K562 (cell line): ENCODE measurements around the gene HRH3. TPM values are rescaled to one million over a fixed set of nuclear protein-coding genes. Genes with fewer than 3 reads are reported as not detected.
A peak's percentile ranks its signal among the peaks of the same experiment; 100 is the strongest.

Experiments
- ATAC-seq: fragments of 200-7000 bp; cut with Tn5 transposase; 3 replicates; pipeline ENCODE4 v1.9.1; 2020; ENCODE audit warnings: moderate library complexity
- BruUV-seq: library from RNA; stranded (reverse); fragments of 400-500 nt; replicated peaks from 2 replicates; lab custom pipeline; 2021; lab: Mats Ljungman, UMichigan
- CTCF ChIA-PET: fragments of 300-600 bp; formaldehyde crosslinking; extraction: SDS; loops from one replicate; lab custom pipeline; 2021; ENCODE audit warnings: low intra/inter-chr PET ratio; lab: Yijun Ruan, JAX
- POLR2A ChIA-PET: fragments of 300-600, 350-650 bp; sonication (Branson Sonifier 250); formaldehyde crosslinking; extraction: SDS; loops from one replicate; lab custom pipeline; 2021; ENCODE audit warnings: antibody characterized with exemption, inconsistent platforms; lab: Yijun Ruan, JAX
- DNase-seq, 4 experiments: peaks; one replicate each; pipeline versions ENCODE4 v3.0.0 to v3.0.0-alpha.2; 2011 to 2018; ENCODE audit warnings: low spot score in 3 of 4, mixed read lengths in 3 of 4; ENCODE audit errors: extremely low read depth in 1 of 4
- FAIRE-seq: peaks from 2 replicates; lab custom pipeline; 2011; peaks lifted over from hg19 to GRCh38; lab: Jason Lieb, UNC
- H2AFZ ChIP-seq: 2 replicates; pipeline ENCODE4 v1.6.0; 2011; ENCODE audit warnings: low read depth, low read length, control low read depth, inconsistent platforms
- H3K27ac ChIP-seq: fragments of 200-600 bp; 3 replicates; pipeline ENCODE4 v1.8.0; 2011; ENCODE audit warnings: low read depth, mild to moderate bottlenecking, control low read depth, inconsistent platforms, low read length, moderate library complexity, mixed read lengths; ENCODE audit errors: extremely low read depth
- H3K27me3 ChIP-seq, 2 experiments: fragments of 300-600 bp in 1 of 2; 2 replicates in 1 of 2; 3 replicates in 1 of 2; pipeline versions ENCODE4 v1.6.0 to v1.8.0; 2011; ENCODE audit warnings: inconsistent platforms in 2 of 2, low read length in 2 of 2, mild to moderate bottlenecking in 1 of 2, mixed read lengths in 1 of 2, moderate library complexity in 1 of 2; ENCODE audit not compliant: control insufficient read depth in 2 of 2, insufficient read depth in 2 of 2
- H3K36me3 ChIP-seq: fragments of 300-600 bp; 3 replicates; pipeline ENCODE4 v1.8.0; 2011; ENCODE audit warnings: mild to moderate bottlenecking, low read length, inconsistent platforms; ENCODE audit not compliant: control insufficient read depth, insufficient read depth
- H3K4me1 ChIP-seq, 2 experiments: fragments of 200-600 bp in 1 of 2; replicated peaks in 1 of 2; 2 replicates in 1 of 2; 3 replicates in 1 of 2; pipeline versions ENCODE4 v1.5.1 to v1.8.0; 2011; ENCODE audit warnings: inconsistent platforms in 2 of 2, low read length in 2 of 2, mild to moderate bottlenecking in 1 of 2, mixed read lengths in 1 of 2, moderate library complexity in 1 of 2; ENCODE audit not compliant: control insufficient read depth in 2 of 2, insufficient read depth in 2 of 2
- H3K4me2 ChIP-seq: 2 replicates; pipeline ENCODE4 v1.6.1; 2011; ENCODE audit warnings: low read length, control low read depth, inconsistent platforms, mixed read lengths; ENCODE audit not compliant: insufficient read depth
- H3K4me3 ChIP-seq: fragments of 200-600 bp; sonication (generic), shearing (Covaris generic); 2 replicates; pipeline ENCODE4 v1.5.1; 2016; ENCODE audit warnings: control low read depth, inconsistent platforms
- H3K79me2 ChIP-seq: fragments of 200-600 bp; 3 replicates; pipeline ENCODE4 v1.8.0; 2011; ENCODE audit warnings: low read length, inconsistent platforms; ENCODE audit not compliant: control insufficient read depth, insufficient read depth
- H3K9ac ChIP-seq, 2 experiments: 2 replicates each; pipeline versions ENCODE4 v1.6.0 to v1.6.1; 2011; ENCODE audit warnings: low read depth in 2 of 2, low read length in 2 of 2, control low read depth in 1 of 2, inconsistent platforms in 1 of 2, mild to moderate bottlenecking in 1 of 2, mixed read lengths in 1 of 2; ENCODE audit not compliant: insufficient read depth in 1 of 2
- H3K9me1 ChIP-seq: one replicate; pipeline ENCODE4 v1.6.0; 2011; ENCODE audit warnings: inconsistent platforms, mild to moderate bottlenecking, low read length, moderate library complexity; ENCODE audit not compliant: control insufficient read depth, insufficient read depth
- H3K9me3 ChIP-seq: replicated peaks from 2 replicates; pipeline ENCODE4 v1.5.1; 2011; ENCODE audit warnings: low read depth, low read length, inconsistent platforms; ENCODE audit not compliant: control insufficient read depth, insufficient read depth
- H4K20me1 ChIP-seq: replicated peaks from 2 replicates; pipeline ENCODE4 v1.6.1; 2011; ENCODE audit warnings: low read length, inconsistent platforms, mixed read lengths; ENCODE audit not compliant: control insufficient read depth, insufficient read depth
- NCOA1 ChIP-seq: fragments of 450-650 bp; IDR thresholded peaks from 2 replicates; pipeline ENCODE4 v1.6.1; 2016; ENCODE audit warnings: low read depth
- POLR2G ChIP-seq: fragments of 200-400 bp; formaldehyde crosslinking; IDR thresholded peaks from 2 replicates; pipeline ENCODE4 v1.6.1; 2017; ENCODE audit warnings: low read depth, mild to moderate bottlenecking, antibody characterized with exemption, low read length, moderate library complexity
- ZNF740 ChIP-seq, 3 experiments: fragments of 200-800 bp in 1 of 3; sonication (Bioruptor generic) in 1 of 3; sonication (generic) in 1 of 3; formaldehyde crosslinking in 1 of 3; IDR thresholded peaks; 2 replicates each; pipeline versions ENCODE4 v1.6.1 to v1.8.0; 2016 to 2022; ENCODE audit warnings: mild to moderate bottlenecking in 2 of 3, missing compliant biosample characterization in 2 of 3, missing genetic modification characterization in 2 of 3, missing genetic modification reagents in 1 of 3
- WGBS: fragments of 100-300 bp; shearing (Covaris generic); methylation state at CpG from one replicate; pipeline ENCODE4 v1.1.6; 2016; ENCODE audit warnings: low coverage, mixed read lengths; ENCODE audit not compliant: insufficient coverage; ENCODE audit errors: missing lambda C conversion rate; 5-methylcytosine and 5-hydroxymethylcytosine counted together
- in situ Hi-C: fragments of 300-500 bp; cut with MboI; formaldehyde crosslinking; loops from 4 replicates; pipeline ENCODE4 v1.15.0; 2018; ENCODE audit warnings: inconsistent platforms, mixed read lengths
- intact Hi-C: fragments of 100-400 bp; cut with micrococcal nuclease; formaldehyde crosslinking; loops from 2 replicates; pipeline ENCODE4 v1.14.2; 2022
- polyA plus RNA-seq, 8 experiments: library from polyadenylated mRNA; depleted of rRNA in 4 of 8; stranded (reverse) in 5 of 8; unstranded in 3 of 8; fragments of >200 nt; fragmentation: Nextera tagmentation in 2 of 8; fragmentation: Illumina TruSeq in 1 of 8; extraction: Ambion mirVana in 2 of 8; extraction: Trizol in 1 of 8; gene quantifications; 2 replicates each; pipeline versions ENCODE4 v1.2.1 to v1.2.3, GENCODE V29; 2011 to 2014; ENCODE audit warnings: inconsistent platforms in 1 of 8, missing spikeins in 1 of 8
- total RNA-seq, 7 experiments: library from RNA; depleted of rRNA in 6 of 7; stranded (reverse); fragments of >200 nt in 6 of 7; fragmentation: Illumina TruSeq in 2 of 7; extraction: Trizol in 2 of 7; gene quantifications; 2 replicates each; pipeline versions ENCODE4 v1.2.1 to v1.2.3, GENCODE V29; 2011 to 2021; ENCODE audit warnings: low replicate concordance in 1 of 7

The HRH3 gene
- total and polyA plus RNA-seq, 9 of the 15 experiments (the other 6 are each of a cell fraction or from before 2014, with no cell fraction given) = not detected

- no peak for FAIRE-seq
- no peak overlapping the region for H3K27ac ChIP-seq
- H3K4me1 ChIP-seq = peaks cover 4 to 39% of the 10 kb centered on the region in 2 experiments; a peak in 3 of 5 replicates
- no peak overlapping the region for H3K4me3 ChIP-seq
- no peaks in the 10 kb centered on the region for H3K79me2 ChIP-seq
- H4K20me1 ChIP-seq = peaks cover 18% of the 10 kb centered on the region
- TF ChIP-seq ZNF740 (CRISPR knock-in tag; IDR thresholded peaks at IDR 0.05) (0 out of 2 replicates have a peak, but pooled peaks have one; percentile 39), ZNF740 (tag; IDR thresholded peaks at IDR 0.05) (no peak), POLR2G (peak; percentile 67), NCOA1 (no peak)
- peaks cover 0 to 15% of the 10 kb centered on the region in 2 experiments; a peak in 2 of 5 replicates for H3K27me3 ChIP-seq
- no peak for ATAC-seq
- in situ Hi-C loops (no loop called here), intact Hi-C loops (no loop called here)
- no peak for DNase-seq
- BruUV-seq = no TSS peak
- peaks cover 3% of the 10 kb centered on the region for H3K9me1 ChIP-seq
- H3K4me2 ChIP-seq = no peak overlapping the region
- H3K9ac ChIP-seq = peak overlapping the region in 1 of 2 experiments; percentile 17; a peak in 1 of 4 replicates
- peaks cover 25% of the 10 kb centered on the region; the same call in 2 of the 3 replicates for H3K36me3 ChIP-seq
- CTCF ChIA-PET = no interaction called here
- WGBS = 92% methylated on average over 33 of the region's 38 CpGs
- no peak overlapping the region for H2AFZ ChIP-seq
- no peaks in the 10 kb centered on the region for H3K9me3 ChIP-seq
- POLR2A ChIA-PET = interaction anchor here (0.6 to 1.4 kb wide), 3 partner anchors 8 to 776 kb away, joined by 3 to 4 read pairs (median 3); no protein-coding TSS in a partner anchor
These were observed 14.3 kb downstream of the HRH3 start for GRCh38 chr20:62205618-62206387.
